MM.1S (cell line): ENCODE measurements around the gene CRYBA2.

Experiments
- CTCF ChIP-seq: fragments of 300-600 bp; sonication (generic); IDR thresholded peaks from 2 replicates; pipeline ENCODE4 v1.5.1; 2016; ENCODE audit warnings: antibody characterized with exemption, low read length, mixed read lengths
- EZH2phosphoT487 ChIP-seq: fragments of 300-600 bp; sonication (generic); IDR thresholded peaks from 2 replicates; pipeline ENCODE4 v1.6.1; 2018; ENCODE audit warnings: antibody characterized with exemption, low read length

GRCh38 chr2:218984239-218985020 is 8.8 kb downstream of the CRYBA2 start:
- TF ChIP-seq CTCF (no peak), EZH2phosphoT487 (0 out of 2 replicates have a peak, but pooled peaks have one; percentile 9)
